ENCODE results near the gene COL3A1.

Gene COL3A1

GRCh38 chr2:188976545-188977268, 2.5 kb downstream of the COL3A1 start:
- DNase-seq: no peak

- no peak for DNase-seq
These were observed 3.1 kb downstream of the COL3A1 start for GRCh38 chr2:188977317-188977716.

- no peak for DNase-seq
These were observed 4.3 kb downstream of the COL3A1 start for GRCh38 chr2:188978291-188979081.

GRCh38 chr2:188979187-188980114, 5.3 kb downstream of the COL3A1 start:
- no peak for DNase-seq

DNA sequence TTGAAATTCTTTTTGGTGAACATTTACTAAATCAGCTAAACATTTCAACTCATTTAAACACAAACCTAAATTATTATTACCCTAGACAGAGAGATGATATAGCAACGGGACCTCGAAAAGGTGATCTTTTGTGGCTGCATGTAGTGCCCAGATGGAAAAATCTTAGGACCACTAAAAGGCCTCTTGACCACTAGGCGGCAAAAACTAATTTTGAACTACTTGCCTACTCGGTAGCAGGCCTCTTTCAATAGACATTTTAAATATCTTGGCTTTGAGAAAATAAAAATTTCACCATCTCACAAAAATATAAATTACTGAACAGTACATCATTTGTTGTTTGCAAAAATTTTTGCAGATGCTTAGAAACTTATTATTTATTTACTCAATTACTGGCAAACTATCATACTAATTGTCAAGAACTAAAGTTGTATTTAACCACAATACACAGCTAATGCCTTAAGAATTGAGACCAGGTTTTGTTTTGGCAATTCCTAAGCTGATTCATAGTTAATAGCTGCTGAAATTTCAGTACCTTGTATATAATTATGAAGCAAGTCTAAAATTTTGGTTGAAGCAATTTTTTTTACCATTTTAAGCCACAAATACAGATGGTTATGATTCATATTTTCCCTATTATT, 9.4 kb downstream of the COL3A1 start:
- DNase-seq: no peak

GRCh38 chr2:188984065-188984491, 9.9 kb downstream of the COL3A1 start:
- DNase-seq: no peak

- no peak for DNase-seq
These were observed 10.5 kb downstream of the COL3A1 start for GRCh38 chr2:188984680-188985079.

- no peak for DNase-seq
These were observed 12.7 kb downstream of the COL3A1 start for GRCh38 chr2:188986839-188987238.

DNA sequence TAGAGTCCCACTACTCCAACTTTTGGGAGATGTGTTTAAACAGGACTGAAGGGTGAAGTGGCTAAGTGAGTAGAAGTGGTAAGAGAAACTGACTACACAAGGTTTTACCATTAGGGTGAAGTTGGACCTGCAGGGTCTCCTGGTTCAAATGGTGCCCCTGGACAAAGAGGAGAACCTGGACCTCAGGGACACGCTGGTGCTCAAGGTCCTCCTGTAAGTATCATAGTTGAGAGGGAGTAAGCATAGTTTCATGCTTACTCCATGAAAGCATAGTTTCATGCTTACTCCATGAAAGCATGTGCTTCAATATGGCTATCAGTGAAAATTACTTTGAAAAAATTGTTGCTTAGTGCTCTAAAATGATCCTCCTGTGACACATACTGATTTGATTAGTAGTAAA, 19.1 kb downstream of the COL3A1 start:
- no peak for DNase-seq

DNA sequence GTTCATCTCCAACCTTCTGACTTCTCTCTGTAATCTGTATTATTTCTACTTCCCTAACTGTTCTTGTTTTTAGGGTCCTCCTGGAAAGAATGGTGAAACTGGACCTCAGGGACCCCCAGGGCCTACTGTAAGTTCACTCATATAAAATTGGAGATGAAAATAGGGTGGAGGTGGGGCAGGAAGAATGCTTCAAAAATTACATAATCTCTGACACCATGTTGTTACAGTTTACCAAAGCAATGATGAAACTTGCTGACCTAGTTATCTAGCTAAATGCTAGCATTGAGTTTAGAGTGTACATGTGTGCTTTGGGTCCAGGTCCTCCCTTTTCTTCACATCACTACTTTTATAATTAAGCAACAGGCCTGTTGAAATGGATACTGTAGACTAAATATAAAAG, 23.1 kb downstream of the COL3A1 start:
- no peak for DNase-seq

- DNase-seq: no peak
These were observed 26.0 kb downstream of the COL3A1 start for GRCh38 chr2:189000221-189000620.

GRCh38 chr2:189002079-189002478, 27.9 kb downstream of the COL3A1 start:
- no peak for DNase-seq

- DNase-seq: no peak
These were observed 34.5 kb downstream of the COL3A1 start for GRCh38 chr2:189008555-189009262.

DNA sequence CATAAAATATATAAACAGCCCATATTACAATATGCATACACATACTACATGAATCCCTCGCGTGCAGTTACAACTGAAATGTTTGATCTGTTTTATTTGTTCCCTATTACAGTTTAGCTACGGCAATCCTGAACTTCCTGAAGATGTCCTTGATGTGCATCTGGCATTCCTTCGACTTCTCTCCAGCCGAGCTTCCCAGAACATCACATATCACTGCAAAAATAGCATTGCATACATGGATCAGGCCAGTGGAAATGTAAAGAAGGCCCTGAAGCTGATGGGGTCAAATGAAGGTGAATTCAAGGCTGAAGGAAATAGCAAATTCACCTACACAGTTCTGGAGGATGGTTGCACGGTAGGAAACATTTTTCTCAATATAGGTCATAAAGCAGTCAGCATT, 36.4 kb downstream of the COL3A1 start:
- no peak for DNase-seq

DNA sequence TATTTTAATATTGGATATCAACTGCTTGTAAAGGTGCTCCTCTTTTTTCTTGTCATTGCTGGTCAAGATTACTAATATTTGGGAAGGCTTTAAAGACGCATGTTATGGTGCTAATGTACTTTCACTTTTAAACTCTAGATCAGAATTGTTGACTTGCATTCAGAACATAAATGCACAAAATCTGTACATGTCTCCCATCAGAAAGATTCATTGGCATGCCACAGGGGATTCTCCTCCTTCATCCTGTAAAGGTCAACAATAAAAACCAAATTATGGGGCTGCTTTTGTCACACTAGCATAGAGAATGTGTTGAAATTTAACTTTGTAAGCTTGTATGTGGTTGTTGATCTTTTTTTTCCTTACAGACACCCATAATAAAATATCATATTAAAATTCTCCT, 38.2 kb downstream of the COL3A1 start:
- no peak for DNase-seq

DNA sequence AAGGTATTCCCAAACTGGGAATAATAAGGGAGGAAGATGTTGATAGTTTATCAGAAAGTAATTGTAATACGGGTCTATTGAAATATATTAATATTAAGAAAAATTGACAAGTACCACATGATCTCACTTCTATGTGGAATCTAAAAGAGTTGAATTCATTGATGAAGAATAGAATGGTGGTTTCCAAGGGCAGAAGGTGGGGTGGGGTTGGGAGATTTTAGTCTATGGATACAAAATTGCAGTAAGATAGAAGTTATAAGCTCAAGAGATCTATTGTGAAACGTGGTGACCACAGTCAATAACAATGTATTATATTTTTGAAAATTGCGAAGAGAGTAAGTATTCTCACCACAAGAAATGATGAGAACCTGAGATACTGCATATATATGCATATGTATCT, 38.9 kb downstream of the COL3A1 start:
- no peak for DNase-seq

DNA sequence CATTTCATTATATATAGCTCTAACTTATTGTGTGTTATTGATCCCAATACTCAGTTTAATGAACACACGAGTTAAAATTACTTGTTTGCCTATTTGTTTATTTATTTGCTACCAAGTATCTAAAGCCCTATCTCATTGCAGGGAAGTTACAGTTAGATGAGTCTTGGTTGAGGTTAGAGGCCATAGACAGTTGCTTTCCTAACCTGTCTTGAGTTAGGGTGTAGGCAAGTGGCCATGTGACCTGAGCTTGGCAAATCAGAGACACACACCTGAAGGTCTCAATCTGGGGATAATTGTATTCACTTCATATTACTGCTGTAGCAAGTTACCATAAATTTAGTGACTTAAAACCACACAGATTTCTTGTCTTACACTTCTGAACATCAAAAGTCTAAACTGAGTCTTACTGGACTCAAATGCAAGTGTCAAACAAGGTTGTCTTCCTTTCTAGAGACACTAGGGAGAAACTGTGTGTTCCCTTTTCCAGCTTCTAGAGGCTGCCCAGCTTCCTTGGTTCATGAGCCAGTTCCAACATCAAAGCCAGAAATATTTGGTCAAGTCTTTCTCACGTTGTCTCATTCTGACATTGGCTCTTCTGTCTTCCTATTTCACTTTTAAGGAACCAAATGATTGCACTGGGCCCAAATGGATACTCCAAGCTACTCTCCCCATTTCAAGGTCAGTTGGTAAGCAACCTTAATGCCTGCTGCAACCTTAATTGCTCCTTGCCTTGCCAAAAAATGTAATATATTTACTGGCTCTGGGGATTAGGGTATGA, 39.7 kb downstream of the COL3A1 start:
- no peak for DNase-seq

- DNase-seq: no peak
These were observed 40.4 kb downstream of the COL3A1 start for GRCh38 chr2:189014449-189015138.

DNA sequence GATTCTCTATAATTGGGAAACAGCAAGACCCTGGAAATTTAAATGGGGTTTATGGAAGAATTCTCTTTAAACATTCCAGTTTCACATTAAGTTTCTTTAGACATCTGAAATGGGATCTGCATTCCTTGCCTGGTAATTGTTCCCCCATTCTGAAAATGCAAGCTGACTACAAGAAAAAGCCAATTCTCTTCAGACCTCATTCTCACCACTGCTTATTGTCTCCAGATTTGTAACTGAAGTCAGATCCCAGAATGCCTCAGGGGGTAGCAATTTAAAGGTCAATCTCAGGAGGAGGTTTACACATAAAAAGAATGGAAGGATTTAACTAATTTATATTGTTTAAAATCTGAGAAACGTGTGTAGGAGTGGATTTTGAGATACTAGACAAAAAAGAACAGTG, 41.2 kb downstream of the COL3A1 start:
- DNase-seq: no peak

GRCh38 chr2:189016311-189016861, 42.2 kb downstream of the COL3A1 start:
- no peak for DNase-seq

Data from SIG-M5 (cell line).